Mucosa of descending colon (tissue), 3 donors: ENCODE measurements around the gene ENTREP1. TPM values are rescaled to one million over a fixed set of nuclear protein-coding genes. Genes with fewer than 3 reads are reported as not detected.

Experiments
- ATAC-seq: fragments of 200-7000 bp; cut with Tn5 transposase; one replicate; pipeline ENCODE4 v1.9.1; 2020; ENCODE audit warnings: mild to moderate bottlenecking, moderate library complexity
- DNase-seq, 3 donors: peaks; one replicate each; pipeline ENCODE4 v3.0.0-alpha.2; 2020
- H3K36me3 ChIP-seq: fragments of 200-600 bp; one replicate; pipeline ENCODE4 v1.8.0; 2021; ENCODE audit warnings: low read depth, mild to moderate bottlenecking
- H3K4me1 ChIP-seq: fragments of 200-600 bp; one replicate; pipeline ENCODE4 v1.8.0; 2021; ENCODE audit warnings: low read depth, mild to moderate bottlenecking
- H3K4me3 ChIP-seq: fragments of 200-600 bp; one replicate; pipeline ENCODE4 v1.8.0; 2021; ENCODE audit warnings: mild to moderate bottlenecking
- H3K9me3 ChIP-seq: fragments of 200-600 bp; one replicate; pipeline ENCODE4 v1.8.0; 2021; ENCODE audit warnings: mild to moderate bottlenecking
- intact Hi-C, 2 donors: fragments of 100-400 bp; cut with DNase I in 1 of 2; cut with micrococcal nuclease in 1 of 2; formaldehyde crosslinking; loops; one replicate each; pipeline versions ENCODE4 v1.11.0 to v1.11.1; 2022; cut with DNase I, micrococcal nuclease
- total RNA-seq, 3 donors: library from RNA; stranded (reverse); fragmentation: NEBNext Ultra II Directional in 2 of 3; extraction: Animal tissue kit (Norgen Biotek cat#: 25700) in 2 of 3; gene quantifications; one replicate each; pipeline versions ENCODE4 v1.2.1 to v1.2.4, GENCODE V29; 2021 to 2023
- TF ChIP-seq, protein P1 (sequence below): fragments of 200-600 bp; IDR thresholded peaks from one replicate; pipeline ENCODE4 v1.8.0; 2022; ENCODE audit warnings: antibody characterized with exemption, mild to moderate bottlenecking
- donor health status: DM: no; HTN: no; CAD: no; lungs with moderate emphysema.
- donor health status: DM: no; HTN: no; CAD: no.
- donor health status: DM: no; HTN: yes; CAD: no.

The ENTREP1 gene
- total RNA-seq, 3 donors from 2014 or later = 1.3 to 4.1 (median 3.4) TPM

DNA sequence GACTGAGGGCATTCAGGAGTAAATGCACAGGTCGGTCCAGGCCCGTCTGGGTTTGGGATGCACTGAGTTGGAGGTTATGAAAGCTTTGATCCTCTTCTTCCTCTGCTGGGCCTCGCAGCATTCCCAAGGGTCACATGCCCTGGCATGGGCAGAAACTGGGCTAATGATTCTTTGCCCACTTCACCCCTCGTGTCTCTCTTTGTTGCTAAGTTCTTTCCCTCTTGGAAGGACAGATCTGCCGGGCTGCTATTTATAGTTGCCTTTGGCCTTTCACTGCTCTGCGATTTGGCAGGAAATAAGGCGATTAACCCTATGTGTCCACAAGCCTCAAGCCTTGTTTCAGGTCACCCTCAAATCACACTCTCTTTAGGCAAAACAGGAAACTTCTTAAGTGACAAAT lies 66.9 kb downstream of the ENTREP1 start:
- intact Hi-C loops = no loop called here
- H3K36me3 ChIP-seq = no peaks in the 10 kb centered on the region
- no peak overlapping the region for H3K4me3 ChIP-seq
- ATAC-seq (no peak), DNase-seq (no peak)
- TF ChIP-seq, protein P1, sequence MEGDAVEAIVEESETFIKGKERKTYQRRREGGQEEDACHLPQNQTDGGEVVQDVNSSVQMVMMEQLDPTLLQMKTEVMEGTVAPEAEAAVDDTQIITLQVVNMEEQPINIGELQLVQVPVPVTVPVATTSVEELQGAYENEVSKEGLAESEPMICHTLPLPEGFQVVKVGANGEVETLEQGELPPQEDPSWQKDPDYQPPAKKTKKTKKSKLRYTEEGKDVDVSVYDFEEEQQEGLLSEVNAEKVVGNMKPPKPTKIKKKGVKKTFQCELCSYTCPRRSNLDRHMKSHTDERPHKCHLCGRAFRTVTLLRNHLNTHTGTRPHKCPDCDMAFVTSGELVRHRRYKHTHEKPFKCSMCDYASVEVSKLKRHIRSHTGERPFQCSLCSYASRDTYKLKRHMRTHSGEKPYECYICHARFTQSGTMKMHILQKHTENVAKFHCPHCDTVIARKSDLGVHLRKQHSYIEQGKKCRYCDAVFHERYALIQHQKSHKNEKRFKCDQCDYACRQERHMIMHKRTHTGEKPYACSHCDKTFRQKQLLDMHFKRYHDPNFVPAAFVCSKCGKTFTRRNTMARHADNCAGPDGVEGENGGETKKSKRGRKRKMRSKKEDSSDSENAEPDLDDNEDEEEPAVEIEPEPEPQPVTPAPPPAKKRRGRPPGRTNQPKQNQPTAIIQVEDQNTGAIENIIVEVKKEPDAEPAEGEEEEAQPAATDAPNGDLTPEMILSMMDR = no peak
- H3K4me1 ChIP-seq = no peaks in the 10 kb centered on the region
- H3K9me3 ChIP-seq = no peaks in the 10 kb centered on the region

DNA sequence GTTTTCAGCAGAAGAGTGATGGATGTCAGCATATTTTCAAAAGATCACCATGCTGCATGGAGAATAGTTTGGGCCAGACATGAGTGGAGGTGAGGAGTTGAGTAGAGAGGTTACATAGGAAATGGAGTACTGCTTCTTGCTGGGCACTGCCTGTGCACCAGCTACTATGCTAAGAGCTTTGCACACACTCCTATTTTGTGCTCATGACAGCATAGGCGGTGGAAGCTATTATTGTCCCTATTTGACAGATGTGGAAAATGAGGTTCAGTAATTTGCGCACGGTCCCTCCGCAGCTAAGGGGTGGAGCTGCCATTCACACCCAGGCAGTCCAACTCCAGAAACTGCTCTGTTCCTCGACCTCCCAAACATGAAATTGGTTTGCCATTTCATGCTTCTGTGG lies 67.8 kb downstream of the ENTREP1 start:
- no peaks in the 10 kb centered on the region for H3K4me1 ChIP-seq
- no peaks in the 10 kb centered on the region for H3K36me3 ChIP-seq
- DNase-seq (no peak), ATAC-seq (no peak)
- no peaks in the 10 kb centered on the region for H3K9me3 ChIP-seq
- TF ChIP-seq, protein P1 = no peak
- H3K4me3 ChIP-seq = no peak overlapping the region
- intact Hi-C loops = no loop called here

DNA sequence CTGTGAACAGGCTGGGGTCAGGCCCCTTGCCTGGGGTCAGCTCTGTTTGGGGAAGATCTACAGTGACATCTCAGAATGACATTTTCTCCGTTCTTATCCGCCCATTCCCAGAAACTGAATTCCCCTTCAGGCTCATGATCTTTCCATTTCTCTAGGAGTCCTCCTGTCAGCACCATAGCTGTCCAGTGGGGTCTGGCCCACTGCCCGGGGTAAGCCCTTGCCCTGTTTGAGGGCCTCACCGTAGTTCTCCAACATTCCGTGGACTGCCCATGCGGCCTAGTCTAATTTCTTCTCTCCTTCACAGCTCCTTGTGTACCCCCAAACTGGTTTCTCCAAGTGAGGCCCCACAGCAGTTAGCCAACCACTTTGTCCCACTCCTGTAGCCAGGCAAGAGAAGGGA lies 68.4 kb downstream of the ENTREP1 start:
- TF ChIP-seq, protein P1 = no peak
- DNase-seq (no peak), ATAC-seq (no peak)
- Histone ChIP-seq H3K9me3 (no peaks in the 10 kb centered on the region), H3K4me1 (no peaks in the 10 kb centered on the region), H3K36me3 (no peaks in the 10 kb centered on the region), H3K4me3 (no peak overlapping the region)
- intact Hi-C loops = no loop called here

DNA sequence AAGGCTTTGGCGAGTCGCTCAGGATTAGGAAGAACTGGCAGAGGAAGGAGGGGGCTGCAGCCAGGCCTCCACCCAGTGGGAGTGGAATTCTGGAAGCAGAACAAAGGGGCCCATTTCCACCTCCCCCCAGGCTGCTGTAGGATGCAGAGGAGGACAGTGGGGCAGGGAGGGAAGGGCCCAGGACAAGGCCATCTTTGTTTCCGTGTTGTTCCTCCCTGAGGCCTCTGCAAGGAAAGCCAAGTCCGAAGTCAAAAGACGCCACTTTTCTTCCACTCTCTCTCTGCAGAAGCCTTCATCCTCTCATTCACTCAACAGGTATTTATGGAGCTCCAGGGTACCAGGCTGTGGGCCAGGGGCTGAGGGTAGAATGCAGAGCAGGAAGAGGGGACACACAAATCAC lies 70.7 kb downstream of the ENTREP1 start:
- Histone ChIP-seq H3K36me3 (no peaks in the 10 kb centered on the region), H3K4me3 (no peak overlapping the region), H3K4me1 (no peaks in the 10 kb centered on the region), H3K9me3 (no peaks in the 10 kb centered on the region)
- no peak for ATAC-seq
- intact Hi-C loops = no loop called here
- TF ChIP-seq, protein P1 = no peak
- DNase-seq = no peak

DNA sequence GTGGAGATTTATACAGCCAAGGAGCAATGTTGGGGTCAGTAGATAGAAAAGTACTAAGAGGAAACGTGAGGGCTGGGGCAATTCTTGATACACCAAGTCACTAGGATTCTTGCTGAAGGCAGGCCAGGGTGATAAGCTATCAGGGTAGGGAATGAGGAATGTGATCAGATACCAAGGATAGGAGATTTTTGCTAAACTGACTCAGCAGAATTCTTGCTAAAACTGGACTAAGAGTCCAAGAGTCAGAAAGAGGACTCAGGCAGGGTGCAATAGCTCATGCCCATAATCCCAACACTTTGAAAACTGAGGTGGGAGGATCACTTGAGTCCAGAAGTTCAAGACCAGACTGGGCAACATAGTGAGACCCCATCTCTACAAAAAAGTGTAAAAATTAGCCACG lies 71.7 kb downstream of the ENTREP1 start:
- Histone ChIP-seq H3K9me3 (no peaks in the 10 kb centered on the region), H3K4me3 (no peak overlapping the region), H3K36me3 (no peaks in the 10 kb centered on the region), H3K4me1 (no peaks in the 10 kb centered on the region)
- intact Hi-C loops = no loop called here
- ATAC-seq = no peak
- TF ChIP-seq, protein P1 = no peak
- no peak for DNase-seq
